Esophagus squamous epithelium (tissue), 5 donors: ENCODE results near the gene ANKRD60. TPM values are rescaled to one million over a fixed set of nuclear protein-coding genes. Genes with fewer than 3 reads are reported as not detected.

ENCODE experiments used
- DNase-seq: peaks from one replicate; lab custom pipeline; 2025; lab: John Stamatoyannopoulos, UW
- H3K27ac ChIP-seq, 4 donors: fragments of 200-600 bp; sonication (generic); one replicate each; pipeline ENCODE4 v1.5.1; 2016 to 2019; ENCODE audit warnings: mild to moderate bottlenecking in 1 of 4
- H3K27me3 ChIP-seq, 4 donors: fragments of 200-600 bp; sonication (generic); 1 replicate in 3 of 4; 2 replicates in 1 of 4; pipeline versions ENCODE4 v1.5.1 to v1.6.0; 2017 to 2021; ENCODE audit warnings: antibody characterized with exemption in 1 of 4
- H3K36me3 ChIP-seq, 3 donors: fragments of 200-600 bp; sonication (generic); one replicate each; pipeline ENCODE4 v1.5.1; 2016 to 2019
- H3K4me1 ChIP-seq, 3 donors: fragments of 200-600 bp; sonication (generic); one replicate each; pipeline ENCODE4 v1.5.1; 2017 to 2019
- H3K4me3 ChIP-seq, 4 donors: fragments of 200-600 bp; sonication (generic); 1 replicate in 3 of 4; 2 replicates in 1 of 4; pipeline ENCODE4 v1.5.1; 2016 to 2019; ENCODE audit warnings: mild to moderate bottlenecking in 2 of 4, moderate library complexity in 1 of 4
- H3K9me3 ChIP-seq, 3 donors: fragments of 200-600 bp; sonication (generic); one replicate each; pipeline ENCODE4 v1.5.1; 2016 to 2019
- CTCF ChIP-seq, 6 experiments: fragments of 450-650 bp in 4 of 6; fragments of 200-600 bp in 2 of 6; sonication (generic) in 2 of 6; IDR thresholded peaks; one replicate each; pipeline ENCODE4 v1.5.1; 2016 to 2019; ENCODE audit warnings: antibody characterized with exemption in 6 of 6, mild to moderate bottlenecking in 4 of 6, moderate library complexity in 4 of 6
- POLR2A ChIP-seq, 4 donors: fragments of 450-650 bp; IDR thresholded peaks; one replicate each; pipeline ENCODE4 v1.6.1; 2017; ENCODE audit warnings: antibody characterized with exemption in 4 of 4, mild to moderate bottlenecking in 4 of 4, moderate library complexity in 3 of 4
- WGBS, 2 donors: methylation state at CpG; one replicate each; pipeline ENCODE4 v1.1.5; 2018; 5-methylcytosine and 5-hydroxymethylcytosine counted together
- intact Hi-C: fragments of 100-400 bp; cut with DNase I; formaldehyde crosslinking; loops from one replicate; pipeline ENCODE4 v1.15.0; 2022
- total RNA-seq, 4 donors: library from RNA; depleted of rRNA; stranded (reverse); fragments of >200 nt; gene quantifications; one replicate each; pipeline ENCODE4 v1.1.0, GENCODE V29; 2016
- donor health status: DM: yes; HTN: yes; CAD: no.

The ANKRD60 gene
- total RNA-seq, 4 donors from 2014 or later, result not detected

GRCh38 chr20:58237318-58238132, 9.1 kb upstream of the ANKRD60 start:
- H3K27me3 ChIP-seq, result no peaks in the 10 kb centered on the region
- TF ChIP-seq CTCF (IDR thresholded peaks at IDR 0.05), result peak in 1 of 6 experiments; percentile 7
- no peak for TF ChIP-seq POLR2A (IDR thresholded peaks at IDR 0.05)
- H3K4me1 ChIP-seq, result peaks cover 0 to 13% (median 0%) of the 10 kb centered on the region in 3 donors
- 49 to 57% methylated on average over 7 of the region's 7 CpGs for WGBS, 2 donors
- peak overlapping the region in 1 of 4 donors; percentile 11 for H3K27ac ChIP-seq
- intact Hi-C loops, result loop anchor here (10.0 kb wide), 1 partner anchor 207 kb away; no protein-coding TSS in a partner anchor
- peaks cover 0 to 56% (median 2%) of the 10 kb centered on the region in 3 donors for H3K36me3 ChIP-seq
- peak overlapping the region in 2 of 4 donors; percentile 45 to 69 for H3K4me3 ChIP-seq
- no peaks in the 10 kb centered on the region for H3K9me3 ChIP-seq
- DNase-seq, result no peak

- DNase-seq, result peak; percentile 5
- intact Hi-C loops, result loop anchor here (10.0 kb wide), 1 partner anchor 208 kb away; no protein-coding TSS in a partner anchor
- Histone ChIP-seq H3K4me3 (peak overlapping the region; percentile 26 to 69 (median 48)), H3K27me3 (no peaks in the 10 kb centered on the region), H3K27ac (peak overlapping the region in 1 of 4 donors; percentile 11), H3K9me3 (no peaks in the 10 kb centered on the region), H3K36me3 (peaks cover 0 to 55% (median 0%) of the 10 kb centered on the region in 3 donors), H3K4me1 (peaks cover 0 to 13% (median 0%) of the 10 kb centered on the region in 3 donors)
- 0% methylated on average over 31 to 34 of the region's 43 CpGs for WGBS, 2 donors
- TF ChIP-seq POLR2A (IDR thresholded peaks at IDR 0.05) (no peak), CTCF (IDR thresholded peaks at IDR 0.05) (peak; percentile 86 to 96 (median 94))
Observed at GRCh38 chr20:58236612-58237317, 8.3 kb upstream of the ANKRD60 start.

DNA sequence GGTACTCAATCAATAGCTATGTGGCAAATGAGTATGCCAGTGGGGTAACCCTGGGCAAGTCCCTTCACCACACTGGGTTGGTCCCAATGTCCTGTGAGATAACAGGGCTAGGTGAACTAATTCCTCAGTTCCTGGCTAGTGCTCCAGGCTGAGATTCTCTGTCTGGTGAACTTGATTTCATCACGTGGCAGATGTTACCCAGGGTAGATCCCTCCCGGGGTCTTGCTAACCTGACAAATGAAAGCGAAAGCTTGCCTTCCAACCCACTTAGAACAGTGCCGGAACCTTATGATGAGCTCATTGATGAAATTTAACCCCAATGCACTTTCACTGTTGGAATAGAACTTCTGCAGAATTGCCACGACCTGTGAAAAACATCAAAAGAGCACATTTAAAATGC, 6.6 kb upstream of the ANKRD60 start:
- intact Hi-C loops, result loop anchor here (10.0 kb wide), 1 partner anchor 210 kb away; no protein-coding TSS in a partner anchor

DNA sequence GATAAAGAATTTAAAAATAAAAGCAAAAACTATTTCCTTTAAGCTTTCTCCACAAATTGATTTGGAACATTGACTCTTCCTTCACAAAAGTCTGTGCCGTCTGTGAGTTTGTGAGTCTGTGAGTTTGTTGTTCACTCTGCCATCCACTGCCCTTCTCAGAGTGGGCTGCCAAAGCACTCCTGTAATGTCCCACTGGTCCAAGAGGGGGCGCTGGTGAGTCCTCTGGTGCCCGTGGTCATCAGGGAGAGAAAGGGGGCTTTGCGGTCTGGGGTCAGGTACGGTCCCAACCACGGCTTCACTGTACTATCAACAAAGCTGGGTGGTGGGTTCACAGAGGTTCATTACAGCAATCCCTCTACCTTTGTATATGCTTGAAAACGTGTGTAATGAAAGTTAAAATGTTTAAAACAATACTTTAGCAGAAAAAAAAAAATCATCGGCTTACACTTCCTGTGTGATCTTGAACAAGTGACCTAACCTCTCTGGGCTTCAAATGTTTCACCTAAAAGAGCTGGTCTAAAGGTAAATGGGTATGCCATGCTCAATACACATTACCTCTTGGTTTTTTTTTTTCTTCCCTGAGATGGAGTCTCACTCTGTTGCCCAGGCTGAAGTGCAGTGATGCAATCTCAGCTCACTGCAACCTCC, 5.6 kb upstream of the ANKRD60 start:
- peak in 4 of 6 experiments; percentile 39 to 56 (median 42) for TF ChIP-seq CTCF (IDR thresholded peaks at IDR 0.05)
- no peak for TF ChIP-seq POLR2A (IDR thresholded peaks at IDR 0.05)
- intact Hi-C loops, result loop anchor here (10.0 kb wide), 1 partner anchor 211 kb away; no protein-coding TSS in a partner anchor
- Histone ChIP-seq H3K27me3 (peaks cover 0 to 14% (median under 1%) of the 10 kb centered on the region in 4 donors), H3K9me3 (no peaks in the 10 kb centered on the region), H3K27ac (no peak overlapping the region), H3K4me3 (no peak overlapping the region), H3K36me3 (peaks cover 0 to 33% (median 0%) of the 10 kb centered on the region in 3 donors), H3K4me1 (peaks cover 0 to 16% (median 0%) of the 10 kb centered on the region in 3 donors)
- DNase-seq, result no peak
- WGBS, 2 donors, result 53 to 75% methylated on average over 5 to 8 of the region's 8 CpGs

More for the DNA sequence above, 6.6 kb upstream of the ANKRD60 start:
- peaks cover 0 to 43% (median 0%) of the 10 kb centered on the region in 3 donors for H3K36me3 ChIP-seq
- H3K4me1 ChIP-seq, result peaks cover 0 to 13% (median 0%) of the 10 kb centered on the region in 3 donors
- no peak for DNase-seq
- H3K27ac ChIP-seq, result no peak overlapping the region
- no peaks in the 10 kb centered on the region for H3K9me3 ChIP-seq
- 71 to 78% methylated on average over 1 to 5 of the region's 5 CpGs for WGBS, 2 donors
- H3K4me3 ChIP-seq, result no peak overlapping the region
- TF ChIP-seq POLR2A (IDR thresholded peaks at IDR 0.05) (no peak), CTCF (IDR thresholded peaks at IDR 0.05) (no peak)
- H3K27me3 ChIP-seq, result peaks cover 0 to 4% (median 0%) of the 10 kb centered on the region in 4 donors
